HS-5 (cell line): Measurements from ENCODE around the gene CLEC4E.
"Not testable (repeated sequence)": the region's sequence is repeated elsewhere in the genome, so short reads cannot be mapped to it uniquely, and the experiment has no call there.

ENCODE experiments used
- DNase-seq: peaks from one replicate; pipeline ENCODE4 v3.0.0-alpha.2; 2012; ENCODE audit warnings: low read depth

The CLEC4E gene

GRCh38 chr12:8537820-8538219 is 2.9 kb downstream of the CLEC4E start:
- DNase-seq: not testable (repeated sequence)

DNA sequence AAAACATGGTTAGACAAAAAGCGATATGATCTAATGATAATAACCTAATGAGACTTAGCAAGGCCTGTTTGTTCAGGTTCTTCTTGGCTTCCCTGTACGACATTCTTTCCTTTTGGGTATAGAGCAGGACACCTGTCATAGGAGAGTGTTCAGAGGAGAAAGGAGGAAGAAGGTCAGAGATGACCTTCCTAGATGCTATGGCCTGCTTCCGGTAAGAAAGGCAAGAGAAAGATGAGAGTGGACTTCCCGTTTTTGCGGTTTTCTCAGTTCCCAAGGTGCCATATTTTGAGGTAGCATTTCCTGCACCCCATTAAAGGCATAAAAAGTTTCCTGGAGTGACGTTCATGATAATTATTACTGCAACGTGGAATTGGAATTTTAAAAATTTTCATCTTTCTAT is 8.7 kb downstream of the CLEC4E start:
- no peak for DNase-seq

- no peak for DNase-seq
Observed at GRCh38 chr12:8527250-8528130, 13.2 kb downstream of the CLEC4E start.

DNA sequence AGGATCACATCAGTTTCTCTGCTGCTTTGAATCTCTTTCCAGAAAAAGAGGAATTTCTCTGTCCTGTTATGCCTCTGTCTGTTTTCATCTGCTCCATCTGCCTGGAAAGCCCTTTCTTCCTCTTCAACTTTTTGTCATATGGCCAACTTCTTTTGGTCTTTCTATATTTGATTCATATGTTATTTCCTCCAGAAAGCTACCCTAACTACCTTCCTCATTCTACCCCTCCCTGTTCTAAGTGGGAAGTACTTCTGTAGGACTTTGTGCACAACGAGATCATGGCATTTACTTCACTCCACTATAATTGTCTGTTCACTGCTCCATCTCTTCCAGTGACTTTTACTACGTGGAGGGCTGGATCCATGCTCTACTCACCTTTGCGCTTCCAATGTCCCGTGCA is 21.5 kb downstream of the CLEC4E start:
- no peak for DNase-seq

DNA sequence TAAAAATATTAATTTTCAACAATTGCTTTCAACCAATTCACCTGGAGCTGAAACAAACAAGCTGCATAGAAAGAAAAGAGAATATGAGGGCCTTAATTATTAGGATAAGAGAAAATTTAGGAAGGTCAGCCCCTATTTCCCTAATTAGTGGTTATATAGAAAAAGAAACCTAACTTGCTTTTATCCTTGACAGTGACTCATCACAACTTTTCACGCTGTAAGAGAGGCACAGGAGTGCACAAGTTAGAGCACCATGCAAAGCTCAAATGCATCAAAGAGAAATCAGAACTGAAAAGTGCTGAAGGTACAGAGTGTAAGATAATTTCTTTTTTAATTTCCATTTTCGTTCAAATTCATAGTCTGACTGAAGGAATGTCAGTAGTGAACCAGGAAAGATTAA is 22.7 kb downstream of the CLEC4E start:
- DNase-seq: no peak

DNA sequence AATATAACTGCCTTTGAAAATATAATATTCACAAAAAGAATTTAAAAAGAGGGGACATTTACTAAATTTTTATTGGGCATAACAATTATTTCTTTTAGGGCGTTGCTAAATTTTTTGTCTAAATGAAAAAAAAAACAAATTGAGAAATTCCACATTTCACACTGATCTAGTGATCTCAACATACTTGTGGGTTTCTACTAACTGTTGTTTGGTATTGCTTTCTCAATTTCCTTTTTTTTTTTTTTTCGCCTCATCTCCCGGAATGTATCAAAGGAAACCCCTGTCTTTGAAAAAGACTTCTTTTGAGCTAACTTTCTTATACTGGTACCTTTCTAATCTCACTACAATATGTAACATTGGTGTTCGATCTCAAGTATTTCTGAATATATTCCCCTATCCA is 27.4 kb downstream of the CLEC4E start, which contains the start of gene CLEC4D:
Gene CLEC4D (plus strand): TSS at position 248 of the 400 bp plus-strand sequence. CDS start 230 bp downstream, outside the sequence.
- no peak for DNase-seq

DNA sequence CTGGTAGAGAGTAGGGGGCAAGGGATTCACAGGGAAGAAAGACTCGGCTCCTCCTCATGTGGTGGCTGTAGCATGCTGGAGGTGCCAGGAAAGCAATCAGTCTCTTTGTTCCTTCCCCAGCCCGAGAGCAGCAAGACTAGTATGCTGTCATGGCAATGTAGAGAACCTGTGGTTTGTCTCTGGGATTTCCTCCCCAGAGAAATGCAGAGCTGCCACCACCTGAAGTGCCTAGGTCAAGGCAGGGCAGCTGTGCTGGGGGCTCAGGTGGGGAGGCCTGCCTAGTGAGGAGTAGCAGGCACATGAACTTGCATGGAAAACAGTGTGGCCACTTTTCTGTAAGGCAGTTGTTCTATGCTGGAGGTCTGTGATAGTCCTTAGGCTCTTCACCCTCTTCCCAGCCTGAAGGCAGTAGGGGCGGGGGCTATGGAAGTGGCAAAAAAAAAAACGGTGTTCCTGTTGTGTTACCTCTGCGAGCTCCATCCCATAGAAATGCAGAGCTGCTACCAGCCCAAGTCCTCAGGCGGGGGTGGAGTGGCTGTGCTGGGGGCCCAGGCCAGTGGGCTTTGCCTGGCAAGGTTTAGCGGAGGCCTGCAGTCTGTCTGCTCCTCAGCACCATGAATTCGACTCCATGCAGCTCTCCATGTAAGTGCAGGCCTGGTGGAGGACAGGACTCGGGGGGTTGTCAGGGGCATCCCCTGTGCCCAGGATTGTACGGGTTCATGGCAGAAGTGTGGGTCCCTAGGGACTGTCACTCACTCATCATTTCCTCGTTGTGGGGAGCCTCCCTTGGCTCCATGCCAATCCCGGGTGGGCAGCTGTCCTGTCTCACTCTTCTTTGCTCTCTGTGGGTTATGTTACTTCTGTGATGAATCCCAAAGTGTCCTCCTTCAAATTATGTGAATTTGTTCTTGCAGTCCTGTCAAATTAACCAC is 31.5 kb downstream of the CLEC4E start:
- no peak for DNase-seq

DNA sequence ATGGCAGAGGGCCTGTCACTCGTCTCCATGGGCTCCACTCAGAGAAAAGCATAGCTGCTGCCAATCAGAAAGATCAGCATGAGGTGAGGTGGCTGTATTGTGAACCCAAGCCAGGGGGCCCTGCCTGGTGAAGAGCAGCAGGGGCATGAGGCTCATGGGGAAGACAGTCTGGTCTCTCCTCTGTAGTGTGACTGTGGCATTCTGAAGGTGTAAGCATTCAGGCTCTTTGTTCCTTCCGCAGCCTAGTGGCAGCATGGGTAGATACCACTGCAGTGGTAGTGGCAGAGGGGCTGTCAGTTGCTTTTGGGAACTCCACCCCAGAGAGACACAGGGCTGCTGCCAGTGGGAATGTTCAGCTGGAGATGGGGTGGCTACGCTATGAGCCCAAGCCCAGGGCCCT is 32.5 kb downstream of the CLEC4E start:
- no peak for DNase-seq

GRCh38 chr12:8507596-8507995 is 33.1 kb downstream of the CLEC4E start:
- no peak for DNase-seq

DNA sequence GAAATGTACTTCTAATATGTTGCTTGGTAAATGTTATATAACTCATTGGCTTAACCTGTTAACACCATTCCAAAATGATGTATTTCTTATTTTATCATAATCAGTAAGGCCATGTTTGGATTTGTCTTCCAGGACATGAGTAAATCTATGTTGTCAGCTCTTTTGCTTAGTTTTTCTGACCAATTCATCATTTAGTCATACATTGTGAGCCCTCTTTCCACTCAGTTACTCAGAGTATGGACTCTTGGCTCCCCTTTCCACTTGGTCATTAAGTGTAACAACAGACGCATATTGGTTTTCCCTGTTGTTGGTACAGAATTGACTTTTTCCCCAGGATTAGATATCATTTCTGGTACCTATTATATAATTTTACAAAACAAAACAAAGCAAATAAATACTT is 36.4 kb downstream of the CLEC4E start:
- no peak for DNase-seq

DNA sequence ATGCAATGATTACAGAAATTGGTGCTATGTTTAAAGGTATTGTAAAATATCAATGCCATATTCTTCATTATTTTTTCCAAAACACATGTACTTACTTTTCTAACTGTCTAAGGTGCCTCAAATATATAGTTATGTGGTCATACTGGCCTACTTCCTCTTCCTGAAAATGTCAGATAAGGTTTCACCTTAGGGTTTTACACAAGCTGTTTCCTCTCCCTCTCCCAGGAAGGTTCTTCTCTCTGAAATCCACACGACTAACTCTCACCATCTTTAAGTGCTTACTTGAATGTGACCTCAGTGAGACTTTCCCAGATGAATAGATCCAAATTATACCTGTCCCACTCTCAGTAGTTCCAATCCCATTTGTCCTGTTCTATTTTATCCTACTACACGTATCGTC is 39.0 kb downstream of the CLEC4E start:
- DNase-seq: no peak

DNA sequence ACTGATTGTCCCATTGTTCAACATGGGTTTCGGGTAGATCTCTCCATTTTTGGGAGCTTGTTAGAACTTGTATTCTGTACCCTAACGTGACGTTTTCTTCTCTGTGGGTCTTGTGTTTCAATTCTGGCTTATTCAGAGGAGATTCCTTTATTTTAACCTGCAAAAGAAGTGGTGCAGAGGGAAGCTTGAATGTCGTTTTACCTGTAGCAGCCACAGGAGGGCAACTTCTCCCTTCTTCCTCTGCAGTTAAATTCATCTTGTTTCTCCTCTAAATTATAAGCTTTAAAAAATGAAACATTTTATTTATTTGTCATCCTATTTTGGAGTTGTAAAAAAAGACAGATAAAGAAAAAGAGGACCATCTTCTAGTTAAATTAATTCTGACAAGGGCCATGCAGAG is 41.1 kb downstream of the CLEC4E start:
- no peak for DNase-seq

DNA sequence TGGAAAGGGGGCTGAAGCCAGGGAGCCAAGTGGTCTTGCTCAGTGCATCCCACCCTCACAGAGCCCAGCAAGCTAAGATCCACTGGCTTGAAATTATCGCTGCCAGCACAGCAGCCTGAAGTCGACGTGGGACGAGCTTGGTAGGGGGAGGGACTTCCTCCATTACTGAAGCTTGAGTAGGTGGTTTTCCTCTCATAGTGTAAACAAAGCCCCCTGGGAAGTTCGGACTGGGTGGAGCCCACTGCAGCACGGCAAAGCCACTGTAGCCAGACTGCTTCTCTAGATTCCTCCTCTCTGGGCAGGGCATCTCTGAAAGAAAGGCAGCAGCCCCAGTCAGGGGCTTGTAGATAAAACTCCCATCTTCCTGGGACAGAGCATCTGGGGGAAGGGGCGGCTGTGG is 44.6 kb downstream of the CLEC4E start:
- DNase-seq: not testable (repeated sequence)

DNA sequence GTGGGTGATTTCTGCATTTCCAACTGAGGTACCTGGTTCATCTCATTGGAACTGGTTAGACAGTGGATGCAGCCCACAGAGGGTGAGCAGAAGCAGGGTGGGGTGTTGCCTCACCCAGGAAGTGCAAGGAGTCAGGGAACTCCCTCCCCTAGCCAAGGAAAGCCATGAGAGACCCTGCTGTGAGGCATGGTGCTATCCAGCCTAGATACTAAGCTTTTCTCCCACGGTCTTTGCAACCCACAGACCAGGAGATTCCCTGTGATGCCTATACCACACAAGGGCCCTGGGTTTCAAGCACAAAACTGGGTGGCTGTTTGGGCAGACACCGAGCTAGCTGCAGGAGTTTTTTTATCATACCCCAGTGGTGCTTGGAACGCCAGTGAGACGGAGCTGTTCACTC is 45.0 kb downstream of the CLEC4E start:
- DNase-seq: not testable (repeated sequence)

- DNase-seq: peak; percentile 2
Observed at GRCh38 chr12:8493084-8493483, 47.6 kb downstream of the CLEC4E start.

- no peak for DNase-seq
Observed at GRCh38 chr12:8491646-8492530, 48.8 kb downstream of the CLEC4E start.
